Pulmonary artery endothelial cell (primary cell): ENCODE measurements around the gene HOXB3. TPM values are rescaled to one million over a fixed set of nuclear protein-coding genes. Genes with fewer than 3 reads are reported as not detected.

Source experiments
- DNase-seq: peaks from one replicate; pipeline ENCODE4 v3.0.0-alpha.2; 2011; ENCODE audit warnings: low read depth, low spot score
- total RNA-seq: library from RNA; depleted of rRNA; stranded (reverse); fragments of >200 nt; gene quantifications from 2 replicates; pipeline ENCODE4 v1.2.3, GENCODE V29; 2014

The HOXB3 gene
- total RNA-seq, 1 donor from 2014 or later: 6.9 TPM

GRCh38 chr17:48599354-48599753, 9.3 kb upstream of the HOXB3 start:
- DNase-seq: no peak

- no peak for DNase-seq
Measured at GRCh38 chr17:48598736-48599135, 8.7 kb upstream of the HOXB3 start.

- DNase-seq: no peak
Measured at GRCh38 chr17:48597778-48598631, 8.0 kb upstream of the HOXB3 start.

- no peak for DNase-seq
Measured at GRCh38 chr17:48597528-48597777, 7.4 kb upstream of the HOXB3 start.

GRCh38 chr17:48596735-48597527, 6.9 kb upstream of the HOXB3 start:
- no peak for DNase-seq

- no peak for DNase-seq
Measured at GRCh38 chr17:48596000-48596734, 6.1 kb upstream of the HOXB3 start.

GRCh38 chr17:48595278-48595999, 5.4 kb upstream of the HOXB3 start:
- DNase-seq: no peak

GRCh38 chr17:48594538-48595277, 4.7 kb upstream of the HOXB3 start:
- DNase-seq: no peak

- DNase-seq: no peak
Measured at GRCh38 chr17:48593840-48594537, 3.9 kb upstream of the HOXB3 start.

- no peak for DNase-seq
Measured at GRCh38 chr17:48593126-48593829, 3.2 kb upstream of the HOXB3 start, which contains the start of gene HOXB5. HOXB5 (minus strand) TSS chr17:48593779; CDS start chr17:48593682, 97 bp downstream.

GRCh38 chr17:48592577-48592976, 2.5 kb upstream of the HOXB3 start:
- no peak for DNase-seq

- no peak for DNase-seq
Measured at GRCh38 chr17:48592057-48592514, 2.0 kb upstream of the HOXB3 start.

GRCh38 chr17:48591255-48592056, 1.4 kb upstream of the HOXB3 start:
- no peak for DNase-seq

- DNase-seq: no peak
Measured at GRCh38 chr17:48590607-48591161, 643 bp upstream of the HOXB3 start.

GRCh38 chr17:48589060-48589830, 796 bp downstream of the HOXB3 start:
- DNase-seq: no peak

- DNase-seq: no peak
Measured at GRCh38 chr17:48588528-48588927, 1.5 kb downstream of the HOXB3 start.

- DNase-seq: no peak
Measured at GRCh38 chr17:48588074-48588415, 2.0 kb downstream of the HOXB3 start.
